NCI-H1436 treated with DMSO at 0.1 percent for 48 hours (cell line): ENCODE measurements around the gene PRKAR1B.
"Not testable (repeated sequence)": the region's sequence is repeated elsewhere in the genome, so short reads cannot be mapped to it uniquely, and the experiment has no call there.

ENCODE experiments used
- DNase-seq: peaks from one replicate; lab custom pipeline; 2025; lab: John Stamatoyannopoulos, UW

The PRKAR1B gene

GRCh38 chr7:553636-554111 is 173.4 kb downstream of the PRKAR1B start:
- DNase-seq, result no peak

GRCh38 chr7:552868-553635 is 174.0 kb downstream of the PRKAR1B start:
- no peak for DNase-seq

- DNase-seq, result not testable (repeated sequence)
Measured at GRCh38 chr7:552151-552867, 174.8 kb downstream of the PRKAR1B start.

- DNase-seq, result not testable (repeated sequence)
Measured at GRCh38 chr7:551615-551970, 175.5 kb downstream of the PRKAR1B start.

- no peak for DNase-seq
Measured at GRCh38 chr7:550881-551614, 176.0 kb downstream of the PRKAR1B start.

GRCh38 chr7:549891-550625 is 177.0 kb downstream of the PRKAR1B start:
- DNase-seq, result no peak

GRCh38 chr7:549066-549890 is 177.8 kb downstream of the PRKAR1B start:
- DNase-seq, result no peak

- DNase-seq, result no peak
Measured at GRCh38 chr7:548401-548800, 178.7 kb downstream of the PRKAR1B start.

- DNase-seq, result no peak
Measured at GRCh38 chr7:545470-545869, 181.6 kb downstream of the PRKAR1B start.

- DNase-seq, result no peak
Measured at GRCh38 chr7:544338-545221, 182.5 kb downstream of the PRKAR1B start.

- no peak for DNase-seq
Measured at GRCh38 chr7:543501-544337, 183.4 kb downstream of the PRKAR1B start.

GRCh38 chr7:542713-543500 is 184.2 kb downstream of the PRKAR1B start:
- DNase-seq, result no peak

GRCh38 chr7:542131-542712 is 184.9 kb downstream of the PRKAR1B start:
- DNase-seq, result no peak

GRCh38 chr7:541661-542060 is 185.4 kb downstream of the PRKAR1B start:
- no peak for DNase-seq

- DNase-seq, result no peak
Measured at GRCh38 chr7:540997-541396, 186.1 kb downstream of the PRKAR1B start.

- DNase-seq, result no peak
Measured at GRCh38 chr7:540579-540978, 186.5 kb downstream of the PRKAR1B start.

- no peak for DNase-seq
Measured at GRCh38 chr7:539731-540411, 187.2 kb downstream of the PRKAR1B start.
